GM12891 (cell line): ENCODE data around the gene NTRK3.

Source experiments
- POLR2A ChIP-seq: IDR thresholded peaks from 2 replicates; pipeline ENCODE4 v1.6.1; 2011; ENCODE audit warnings: low read depth, low read length, control low read depth
- POLR2AphosphoS5 ChIP-seq: IDR thresholded peaks from 2 replicates; pipeline ENCODE4 v1.6.1; 2011; ENCODE audit warnings: low read depth, low read length, control low read depth
- TAF1 ChIP-seq: IDR thresholded peaks from 2 replicates; pipeline ENCODE4 v1.6.1; 2011; ENCODE audit warnings: low read depth, low read length, control low read depth

DNA sequence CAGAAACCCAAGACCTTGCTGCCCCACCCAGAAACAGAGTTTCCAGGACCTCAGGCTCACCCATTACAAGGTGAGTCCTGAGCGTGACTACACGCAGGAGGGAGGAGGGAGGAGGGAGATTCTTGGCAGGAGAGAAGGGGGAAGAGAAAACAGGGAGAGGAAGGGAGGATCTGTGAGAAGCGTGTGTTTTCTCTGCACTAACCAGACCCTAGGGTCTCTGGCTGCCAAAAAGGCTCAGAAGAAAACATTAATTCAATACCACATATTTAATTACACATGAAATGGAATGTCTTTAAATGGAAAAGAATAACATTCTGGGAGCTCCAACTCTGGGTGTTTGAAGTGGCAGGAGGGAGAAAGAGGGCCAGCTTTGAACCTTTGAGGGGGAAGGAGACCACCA is 309.0 kb downstream of the NTRK3 start:
- TF ChIP-seq POLR2A (no peak), TAF1 (no peak), POLR2AphosphoS5 (no peak)
